Ishikawa (cell line): ENCODE measurements around the gene GDI2.

Experiments
- CEBPB ChIP-seq: IDR thresholded peaks from 2 replicates; pipeline ENCODE4 v1.6.1; 2012
- TAF1 ChIP-seq: IDR thresholded peaks from 2 replicates; pipeline ENCODE4 v1.6.1; 2012; ENCODE audit warnings: low read depth, mild to moderate bottlenecking

- TF ChIP-seq TAF1 (no peak), CEBPB (no peak)
Observed at GRCh38 chr10:5760515-5760914, 52.7 kb downstream of the GDI2 start.
